IMR-90 (cell line): ENCODE measurements around the gene MIA2. TPM values are rescaled to one million over a fixed set of nuclear protein-coding genes. Genes with fewer than 3 reads are reported as not detected.
"Not testable (repeated sequence)": the region's sequence is repeated elsewhere in the genome, so short reads cannot be mapped to it uniquely, and the experiment has no call there.

Experiments
- ATAC-seq: fragments of 200-7000 bp; cut with Tn5 transposase; 2 replicates; pipeline ENCODE4 v1.9.1; 2020; ENCODE audit warnings: low read depth, mild to moderate bottlenecking, moderate library complexity
- BruUV-seq: library from RNA; stranded (reverse); fragments of 400-500 nt; replicated peaks from 2 replicates; lab custom pipeline; 2021; lab: Mats Ljungman, UMichigan
- CTCF ChIA-PET: fragments of 300-600 bp; formaldehyde crosslinking; extraction: SDS; loops from one replicate; lab custom pipeline; 2021; ENCODE audit warnings: antibody characterized with exemption; lab: Yijun Ruan, JAX
- POLR2A ChIA-PET: fragments of 300-600 bp; sonication (Branson Sonifier 250); formaldehyde crosslinking; loops from one replicate; lab custom pipeline; 2022; ENCODE audit warnings: antibody characterized with exemption; ENCODE audit not compliant: unreplicated experiment; lab: Charles Lee
- DNase-seq: peaks from one replicate; pipeline ENCODE4 v3.0.0; 2013
- H2AFZ ChIP-seq: replicated peaks from 2 replicates; pipeline ENCODE3; 2013; ENCODE audit warnings: low read length, mild to moderate bottlenecking; ENCODE audit not compliant: poor library complexity
- H2AK5ac ChIP-seq: 2 replicates; pipeline ENCODE4 v1.6.1; 2013; ENCODE audit warnings: low read depth, low read length, inconsistent platforms
- H2AK9ac ChIP-seq: replicated peaks from 2 replicates; pipeline ENCODE3; 2013; ENCODE audit warnings: mild to moderate bottlenecking, low read depth, low read length, moderate library complexity; ENCODE audit not compliant: poor library complexity
- H2BK120ac ChIP-seq: 2 replicates; pipeline ENCODE4 v1.6.1; 2013; ENCODE audit warnings: low read depth, low read length, inconsistent platforms
- H2BK15ac ChIP-seq: 3 replicates; pipeline ENCODE4 v1.6.1; 2013; ENCODE audit warnings: low read depth, low read length, inconsistent platforms
- H2BK20ac ChIP-seq: 2 replicates; pipeline ENCODE4 v1.6.1; 2013; ENCODE audit warnings: low read depth, mild to moderate bottlenecking, inconsistent platforms, low read length, moderate library complexity
- H2BK5ac ChIP-seq: 2 replicates; pipeline ENCODE4 v1.6.1; 2013; ENCODE audit warnings: mild to moderate bottlenecking, low read depth, low read length, inconsistent platforms; ENCODE audit not compliant: poor library complexity, severe bottlenecking
- H3K14ac ChIP-seq: replicated peaks from 2 replicates; pipeline ENCODE4 v1.6.1; 2013; ENCODE audit warnings: low read depth, low read length, inconsistent platforms
- H3K18ac ChIP-seq: 2 replicates; pipeline ENCODE4 v1.6.1; 2013; ENCODE audit warnings: low read depth, low read length, control low read depth
- H3K23ac ChIP-seq: 2 replicates; pipeline ENCODE4 v1.6.1; 2013; ENCODE audit warnings: low read depth, low read length, inconsistent platforms
- H3K27ac ChIP-seq: 2 replicates; pipeline ENCODE4 v1.5.1; 2013; ENCODE audit warnings: mild to moderate bottlenecking, control low read depth, low read length; ENCODE audit not compliant: insufficient read depth
- H3K27me3 ChIP-seq: 2 replicates; pipeline ENCODE4 v1.6.1; 2013; ENCODE audit warnings: low read length; ENCODE audit not compliant: control insufficient read depth, insufficient read depth
- H3K36me3 ChIP-seq: 2 replicates; pipeline ENCODE4 v1.6.1; 2013; ENCODE audit warnings: low read length, mixed read lengths; ENCODE audit not compliant: control insufficient read depth, insufficient read depth
- H3K4ac ChIP-seq: 2 replicates; pipeline ENCODE4 v1.6.1; 2013; ENCODE audit warnings: low read depth, low read length, inconsistent platforms
- H3K4me1 ChIP-seq: 2 replicates; pipeline ENCODE4 v1.6.1; 2013; ENCODE audit warnings: low read length, mixed read lengths; ENCODE audit not compliant: control insufficient read depth, insufficient read depth
- H3K4me2 ChIP-seq: 2 replicates; pipeline ENCODE4 v1.6.1; 2013; ENCODE audit warnings: low read depth, mild to moderate bottlenecking, control low read depth, low read length, moderate library complexity
- H3K4me3 ChIP-seq: 2 replicates; pipeline ENCODE4 v1.5.1; 2013; ENCODE audit warnings: low read depth, mild to moderate bottlenecking, control low read depth, low read length, moderate library complexity; ENCODE audit not compliant: insufficient read depth
- H3K56ac ChIP-seq: 2 replicates; pipeline ENCODE4 v1.6.1; 2013; ENCODE audit warnings: low read length, inconsistent platforms; ENCODE audit not compliant: insufficient read depth; ENCODE audit errors: extremely low read depth
- H3K79me1 ChIP-seq, 2 experiments: 2 replicates each; pipeline ENCODE4 v1.6.1; 2013; ENCODE audit warnings: low read length in 2 of 2, inconsistent platforms in 1 of 2, low read depth in 1 of 2
- H3K9ac ChIP-seq: 2 replicates; pipeline ENCODE4 v1.6.1; 2013; ENCODE audit warnings: low read depth, low read length, control low read depth
- H3K9me1 ChIP-seq: 2 replicates; pipeline ENCODE4 v1.6.1; 2013; ENCODE audit warnings: low read length, inconsistent platforms; ENCODE audit not compliant: insufficient read depth
- H3K9me3 ChIP-seq: 2 replicates; pipeline ENCODE4 v1.6.1; 2013; ENCODE audit warnings: low read length; ENCODE audit not compliant: control insufficient read depth, insufficient read depth
- H4K20me1 ChIP-seq: 2 replicates; pipeline ENCODE4 v1.6.1; 2013; ENCODE audit warnings: low read length, inconsistent platforms; ENCODE audit not compliant: insufficient read depth
- H4K5ac ChIP-seq: 2 replicates; pipeline ENCODE4 v1.6.1; 2013; ENCODE audit warnings: mild to moderate bottlenecking, low read depth, low read length, control low read depth
- H4K8ac ChIP-seq, 2 experiments: 2 replicates each; pipeline ENCODE4 v1.6.1; 2013; ENCODE audit warnings: low read depth in 2 of 2, low read length in 2 of 2, control low read depth in 1 of 2, inconsistent platforms in 1 of 2
- H4K91ac ChIP-seq: 2 replicates; pipeline ENCODE4 v1.6.1; 2013; ENCODE audit warnings: low read depth, low read length, inconsistent platforms; ENCODE audit not compliant: insufficient read depth
- CEBPB ChIP-seq: IDR thresholded peaks from 2 replicates; pipeline ENCODE4 v1.6.1; 2012; ENCODE audit warnings: low read depth, low read length, improper control_type of control experiment
- RAD21 ChIP-seq: IDR thresholded peaks from 2 replicates; pipeline ENCODE4 v1.6.1; 2012; ENCODE audit warnings: low read length, improper control_type of control experiment
- SMC3 ChIP-seq: fragments of 150-350 bp; IDR thresholded peaks from 2 replicates; pipeline ENCODE4 v1.6.1; 2016; ENCODE audit warnings: low read depth, mild to moderate bottlenecking, antibody characterized with exemption, low read length, moderate library complexity
- WGBS, 2 experiments: methylation state at CpG; one replicate each; pipeline versions ENCODE4 v1.1.5 to v1.1.7; 2013; ENCODE audit warnings: missing lambda C conversion rate in 2 of 2; ENCODE audit not compliant: insufficient read length in 1 of 2; ENCODE audit errors: extremely low coverage in 2 of 2; 5-methylcytosine and 5-hydroxymethylcytosine counted together
- dilution Hi-C: fragments of 300-500 bp; cut with HindIII; formaldehyde crosslinking; loops from one replicate; pipeline ENCODE4 v1.14.3; 2018; ENCODE audit warnings: low sequenced_read_pairs; ENCODE audit not compliant: unreplicated experiment
- in situ Hi-C: fragments of 300-500 bp; cut with MboI; formaldehyde crosslinking; loops from 3 replicates; pipeline ENCODE4 v1.14.3; 2019; ENCODE audit warnings: low sequenced_read_pairs, inconsistent platforms, mixed read lengths
- intact Hi-C: fragments of 100-400 bp; cut with micrococcal nuclease; formaldehyde crosslinking; loops from 2 replicates; pipeline ENCODE4 v1.10.0; 2022
- polyA plus RNA-seq, 3 experiments: library from polyadenylated mRNA; depleted of rRNA; stranded (reverse); fragments of >200 nt; gene quantifications; 2 replicates each; pipeline ENCODE4 v1.2.3, GENCODE V29; 2012; ENCODE audit warnings: low replicate concordance in 1 of 3
- total RNA-seq: library from RNA; depleted of rRNA; stranded (reverse); fragments of >200 nt; gene quantifications from 2 replicates; pipeline ENCODE4 v1.2.3, GENCODE V29; 2012

Gene MIA2
- total and polyA plus RNA-seq, 2 of the 4 experiments (the other 2 are of a cell fraction): 3.9 to 6.8 TPM

DNA sequence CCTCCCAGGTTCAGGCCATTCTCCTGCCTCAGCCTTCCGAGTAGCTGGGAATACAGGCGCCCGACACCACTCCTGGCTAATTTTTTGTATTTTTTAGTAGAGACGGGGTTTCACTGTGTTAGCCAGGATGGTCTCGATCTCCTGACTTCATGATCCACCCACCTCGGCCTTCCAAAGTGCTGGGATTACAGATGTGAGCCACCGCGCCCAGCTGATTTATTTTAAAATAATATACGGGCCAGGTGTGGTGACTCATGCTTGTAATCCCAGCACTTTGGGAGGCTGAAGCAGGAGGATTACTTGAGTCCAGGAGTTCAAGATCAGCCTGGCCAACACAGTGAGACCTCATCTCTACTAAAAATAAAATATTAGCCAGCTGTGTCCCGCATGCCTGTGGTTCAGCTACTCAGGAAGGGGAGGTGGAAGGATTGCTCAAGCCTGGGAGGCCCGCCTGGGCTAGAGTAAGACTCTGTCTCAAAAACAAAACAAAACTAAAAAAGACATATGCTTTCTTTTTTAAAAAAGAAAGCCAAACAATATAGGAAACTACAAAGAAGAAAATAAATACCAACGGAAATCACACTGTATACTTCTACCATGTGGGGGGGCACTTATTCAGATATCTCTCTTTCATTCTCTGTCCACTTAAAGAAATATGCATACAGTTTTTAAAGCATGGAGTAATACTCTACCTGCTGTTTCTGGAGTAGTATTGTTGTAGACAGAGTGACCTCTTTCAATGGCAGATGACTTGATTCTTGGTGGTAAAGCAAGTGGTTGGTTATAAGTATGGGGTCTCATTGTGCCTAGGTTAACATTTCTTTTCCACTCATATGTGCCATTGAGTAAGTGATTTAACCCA lies 930 bp upstream of the MIA2 start:
- H3K4me3 ChIP-seq: no peak overlapping the region
- H2AK5ac ChIP-seq: 0 out of 2 replicates have a peak overlapping the region, but pooled peaks have one; percentile 51
- no peaks in the 10 kb centered on the region for H3K27me3 ChIP-seq
- ChIA-PET POLR2A (no interaction called here), CTCF (interaction anchor here (0.7 kb wide), 1 partner anchor 131 kb away, joined by 3 read pairs; no protein-coding TSS in a partner anchor)
- H4K5ac ChIP-seq: peak overlapping the region; percentile 78
- H3K18ac ChIP-seq: peak overlapping the region; percentile 97
- H3K4ac ChIP-seq: no peak overlapping the region; the same call in 1 of the 2 replicates
- dilution Hi-C loops: no loop called here
- peaks cover 1% of the 10 kb centered on the region; the same call in 1 of the 2 replicates for H3K4me1 ChIP-seq
- H3K9ac ChIP-seq: no peak overlapping the region
- H3K56ac ChIP-seq: no peak overlapping the region
- TF ChIP-seq RAD21 (no peak), SMC3 (no peak), CEBPB (peak; percentile 89)
- peak; percentile 98 for ATAC-seq
- H3K4me2 ChIP-seq: peak overlapping the region; percentile 43
- H4K20me1 ChIP-seq: no peaks in the 10 kb centered on the region
- peak overlapping the region; percentile 59 for H2BK5ac ChIP-seq
- H3K23ac ChIP-seq: no peak overlapping the region
- BruUV-seq: no TSS peak
- H2AK9ac ChIP-seq: no peak overlapping the region
- H4K91ac ChIP-seq: no peak overlapping the region
- intact Hi-C loops: loop anchor here (2.0 kb wide), 2 partner anchors 14 to 58 kb away; partner anchors contain the start of gene PNN
- peak; percentile 78 for DNase-seq
- peak overlapping the region; percentile 35; the same call in 1 of the 2 replicates for H2BK120ac ChIP-seq
- H2AFZ ChIP-seq: no peak overlapping the region
- in situ Hi-C loops: no loop called here
- WGBS, 2 experiments: 100% methylated on average over 4 of the region's 12 CpGs; no CpG with 5 or more reads in 1 of the 2 experiments
- no peak overlapping the region for H2BK15ac ChIP-seq
- peak overlapping the region; percentile 68; the same call in 1 of the 2 replicates for H3K14ac ChIP-seq
- no peaks in the 10 kb centered on the region for H3K9me1 ChIP-seq
- H3K9me3 ChIP-seq: no peaks in the 10 kb centered on the region
- H3K27ac ChIP-seq: peak overlapping the region; percentile 65; the same call in 1 of the 2 replicates
- peak overlapping the region in 1 of 2 experiments; percentile 12; a peak in 1 of 4 replicates for H4K8ac ChIP-seq
- no peaks in the 10 kb centered on the region for H3K36me3 ChIP-seq
- no peaks in the 10 kb centered on the region for H3K79me1 ChIP-seq
- peak overlapping the region; percentile 53; the same call in 1 of the 2 replicates for H2BK20ac ChIP-seq

DNA sequence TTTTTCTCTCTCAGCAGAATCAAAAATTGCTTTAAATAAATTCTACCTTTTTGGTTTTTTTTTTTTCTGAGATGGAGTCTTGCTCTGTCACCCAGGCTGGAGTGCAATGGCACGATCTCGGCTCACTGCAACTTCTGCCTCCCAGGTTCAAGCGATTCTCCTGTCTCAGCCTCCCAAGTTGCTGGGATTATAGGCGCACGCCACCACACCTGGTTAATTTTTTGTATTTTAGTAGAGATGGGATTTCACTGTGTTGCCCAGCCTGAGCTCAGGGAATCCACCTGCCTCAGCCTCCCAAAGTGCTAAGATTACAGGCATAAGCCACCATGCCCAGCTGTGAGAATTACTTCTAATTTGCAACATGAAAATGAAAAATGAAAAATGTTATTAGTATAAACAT lies 1.3 kb downstream of the MIA2 start:
- POLR2A ChIA-PET, H4K91ac ChIP-seq, DNase-seq, in situ Hi-C loops, H3K4me3 ChIP-seq, H3K18ac ChIP-seq, H2AK5ac ChIP-seq, H3K4me2 ChIP-seq, H3K14ac ChIP-seq, H3K4me1 ChIP-seq, H4K5ac ChIP-seq, intact Hi-C loops, H4K20me1 ChIP-seq, H2AK9ac ChIP-seq, H2BK15ac ChIP-seq, H2BK5ac ChIP-seq, H3K79me1 ChIP-seq, H3K27me3 ChIP-seq, H2AFZ ChIP-seq, H3K4ac ChIP-seq, H4K8ac ChIP-seq, BruUV-seq, H2BK120ac ChIP-seq, H3K23ac ChIP-seq, H3K36me3 ChIP-seq, H3K9me3 ChIP-seq, H3K27ac ChIP-seq, H3K9me1 ChIP-seq, H3K9ac ChIP-seq, H2BK20ac ChIP-seq, dilution Hi-C loops, ATAC-seq, H3K56ac ChIP-seq: not testable (repeated sequence)
- no CpG with 5 or more reads among the region's 5 CpGs for WGBS, 2 experiments
- CTCF ChIA-PET: interaction anchor here (0.7 kb wide), 1 partner anchor 133 kb away, joined by 3 read pairs; no protein-coding TSS in a partner anchor
